Keratinocyte (primary cell): ENCODE data around the gene KCNQ2. TPM values are rescaled to one million over a fixed set of nuclear protein-coding genes. Genes with fewer than 3 reads are reported as not detected.

Experiments used
- DNase-seq: peaks from one replicate; pipeline ENCODE4 v3.0.0-alpha.2; 2011; ENCODE audit warnings: low read depth, missing footprints, low spot score
- FAIRE-seq: peaks from 2 replicates; lab custom pipeline; 2011; peaks lifted over from hg19 to GRCh38; lab: Jason Lieb, UNC
- H2AFZ ChIP-seq: 2 replicates; pipeline ENCODE4 v1.6.0; 2012; ENCODE audit warnings: low read length, control low read depth, inconsistent platforms; ENCODE audit not compliant: control insufficient read depth
- H3K27ac ChIP-seq: 2 replicates; pipeline ENCODE4 v1.5.1; 2011; ENCODE audit warnings: low read length; ENCODE audit not compliant: control insufficient read depth, insufficient read depth
- H3K27me3 ChIP-seq: 3 replicates; pipeline ENCODE4 v1.6.0; 2011; ENCODE audit warnings: low read length; ENCODE audit not compliant: control insufficient read depth, insufficient read depth; ENCODE audit errors: extremely low read depth
- H3K36me3 ChIP-seq, 2 experiments: 2 replicates in 1 of 2; 3 replicates in 1 of 2; pipeline ENCODE4 v1.5.1; 2011; ENCODE audit warnings: low read length in 2 of 2, mild to moderate bottlenecking in 1 of 2; ENCODE audit not compliant: control insufficient read depth in 2 of 2, insufficient read depth in 2 of 2; ENCODE audit errors: extremely low read depth in 1 of 2
- H3K4me1 ChIP-seq: 3 replicates; pipeline ENCODE4 v1.5.1; 2011; ENCODE audit warnings: low read length; ENCODE audit not compliant: control insufficient read depth, insufficient read depth; ENCODE audit errors: extremely low read depth
- H3K4me2 ChIP-seq: 3 replicates; pipeline ENCODE4 v1.6.0; 2011; ENCODE audit warnings: low read depth, low read length; ENCODE audit not compliant: control insufficient read depth, insufficient read depth; ENCODE audit errors: extremely low read depth
- H3K4me3 ChIP-seq, 3 experiments: fragments of 200-600 bp in 1 of 3; sonication (generic) in 1 of 3; 2 replicates in 2 of 3; 3 replicates in 1 of 3; pipeline ENCODE4 v1.5.1; 2011 to 2016; ENCODE audit warnings: low read length in 3 of 3, mild to moderate bottlenecking in 3 of 3, control low read depth in 2 of 3, inconsistent platforms in 1 of 3, low read depth in 1 of 3, mixed read lengths in 1 of 3, mixed run types in 1 of 3, moderate library complexity in 1 of 3; ENCODE audit not compliant: control insufficient read depth in 2 of 3, insufficient read depth in 2 of 3; ENCODE audit errors: extremely low read depth in 1 of 3
- H3K79me2 ChIP-seq: 2 replicates; pipeline ENCODE4 v1.6.0; 2012; ENCODE audit warnings: low read length; ENCODE audit not compliant: control insufficient read depth, insufficient read depth
- H3K9ac ChIP-seq: 3 replicates; pipeline ENCODE4 v1.6.0; 2011; ENCODE audit warnings: low read length; ENCODE audit not compliant: control insufficient read depth, insufficient read depth; ENCODE audit errors: extremely low read depth
- H3K9me1 ChIP-seq: 3 replicates; pipeline ENCODE4 v1.6.0; 2011; ENCODE audit warnings: low read length; ENCODE audit not compliant: control insufficient read depth, insufficient read depth; ENCODE audit errors: extremely low read depth
- H3K9me3 ChIP-seq: 2 replicates; pipeline ENCODE4 v1.5.1; 2012; ENCODE audit warnings: low read depth, low read length; ENCODE audit not compliant: control insufficient read depth
- H4K20me1 ChIP-seq: 3 replicates; pipeline ENCODE4 v1.6.0; 2011; ENCODE audit warnings: low read length; ENCODE audit not compliant: control insufficient read depth, insufficient read depth; ENCODE audit errors: extremely low read depth
- CTCF ChIP-seq, 3 experiments: IDR thresholded peaks in 1 of 3; conservative IDR thresholded peaks in 1 of 3; optimal IDR thresholded peaks in 1 of 3; 2 replicates in 2 of 3; 3 replicates in 1 of 3; pipeline versions ENCODE3 to v1.5.1; 2011; ENCODE audit warnings: low read length in 3 of 3, mild to moderate bottlenecking in 3 of 3, moderate library complexity in 2 of 3, control low read depth in 1 of 3, inconsistent platforms in 1 of 3; ENCODE audit not compliant: insufficient read depth in 2 of 3; ENCODE audit errors: extremely low read depth in 1 of 3
- EZH2 ChIP-seq: IDR thresholded peaks from one replicate; pipeline ENCODE4 v1.6.1; 2012; ENCODE audit warnings: inconsistent platforms, mild to moderate bottlenecking, low read length, moderate library complexity
- dilution Hi-C: fragments of 300-500 bp; cut with MboI; formaldehyde crosslinking; loops from one replicate; pipeline ENCODE4 v1.7.0; 2020; ENCODE audit warnings: low sequenced_read_pairs; ENCODE audit not compliant: extremely low pct_ligation_motif_present
- polyA plus RNA-seq, 5 experiments: library from polyadenylated mRNA; depleted of rRNA in 3 of 5; stranded (reverse) in 3 of 5; stranded (forward) in 1 of 5; unstranded in 1 of 5; fragments of >200 nt; gene quantifications; 1 replicate in 1 of 5; 2 replicates in 3 of 5; 3 replicates in 1 of 5; pipeline versions ENCODE4 v1.2.1 to v1.2.3, GENCODE V29; 2011 to 2012; ENCODE audit warnings: missing spikeins in 2 of 5, low read depth in 1 of 5, low replicate concordance in 1 of 5

KCNQ2 gene
- polyA plus RNA-seq, 1 donor (not counting 4 experiments of a cell fraction or from before 2014, with no cell fraction given): not detected

GRCh38 chr20:63415647-63416391 lies 56.6 kb downstream of the KCNQ2 start:
- DNase-seq (no peak), FAIRE-seq (no peak)
- H3K9me3 ChIP-seq: no peaks in the 10 kb centered on the region
- no peak for TF ChIP-seq CTCF (optimal IDR thresholded peaks at IDR 0.05 in 1 of 3, IDR thresholded peaks at IDR 0.05 in 1 of 3, conservative IDR thresholded peaks at IDR 0.05 in 1 of 3; ENCODE audit: extremely low read depth in 1 of 3, insufficient read depth in 2 of 3, low read length in 3 of 3)
- TF ChIP-seq EZH2: no peak
- H3K4me2 ChIP-seq: no peak overlapping the region
- dilution Hi-C loops: no loop called here
- no peaks in the 10 kb centered on the region for H3K79me2 ChIP-seq
- H2AFZ ChIP-seq: no peak overlapping the region
- no peaks in the 10 kb centered on the region for H3K9me1 ChIP-seq
- no peak overlapping the region for H3K9ac ChIP-seq
- H3K27ac ChIP-seq: no peak overlapping the region
- H4K20me1 ChIP-seq: no peaks in the 10 kb centered on the region
- H3K36me3 ChIP-seq: no peaks in the 10 kb centered on the region
- no peak overlapping the region for H3K4me3 ChIP-seq
- H3K27me3 ChIP-seq: peaks cover 29% of the 10 kb centered on the region
- H3K4me1 ChIP-seq: no peaks in the 10 kb centered on the region

GRCh38 chr20:63414720-63415430 lies 57.6 kb downstream of the KCNQ2 start:
- no peak overlapping the region for H3K4me2 ChIP-seq
- no peaks in the 10 kb centered on the region for H3K9me1 ChIP-seq
- no peak overlapping the region for H2AFZ ChIP-seq
- H3K4me3 ChIP-seq: no peak overlapping the region
- no peaks in the 10 kb centered on the region for H3K36me3 ChIP-seq
- no peak overlapping the region for H3K9ac ChIP-seq
- no peaks in the 10 kb centered on the region for H4K20me1 ChIP-seq
- no peaks in the 10 kb centered on the region for H3K4me1 ChIP-seq
- dilution Hi-C loops: no loop called here
- TF ChIP-seq EZH2: no peak
- no peak for TF ChIP-seq CTCF (optimal IDR thresholded peaks at IDR 0.05 in 1 of 3, IDR thresholded peaks at IDR 0.05 in 1 of 3, conservative IDR thresholded peaks at IDR 0.05 in 1 of 3; ENCODE audit: extremely low read depth in 1 of 3, insufficient read depth in 2 of 3, low read length in 3 of 3)
- H3K9me3 ChIP-seq: no peaks in the 10 kb centered on the region
- no peaks in the 10 kb centered on the region for H3K79me2 ChIP-seq
- H3K27ac ChIP-seq: no peak overlapping the region
- H3K27me3 ChIP-seq: peaks cover 20% of the 10 kb centered on the region
- FAIRE-seq (no peak), DNase-seq (no peak)
